Spleen (tissue), 7 donors: ENCODE measurements around the gene BCL2.

Experiments used
- POLR2A ChIP-seq, 3 donors: fragments of 450-650 bp; IDR thresholded peaks; one replicate each; pipeline ENCODE4 v1.5.1; 2017; ENCODE audit warnings: antibody characterized with exemption in 3 of 3, mild to moderate bottlenecking in 1 of 3
- TF ChIP-seq, protein P1 (sequence below), 11 experiments: fragments of 200-600 bp in 7 of 11; fragments of 450-650 bp in 4 of 11; sonication (generic) in 4 of 11; IDR thresholded peaks in 8 of 11; conservative IDR thresholded peaks in 3 of 11; 1 replicate in 7 of 11; 2 replicates in 4 of 11; pipeline versions ENCODE4 v1.4.0 to v1.8.0; 2016 to 2021; ENCODE audit warnings: antibody characterized with exemption in 11 of 11, inconsistent platforms in 4 of 11, mild to moderate bottlenecking in 1 of 11
- donor health status: DM: no; HTN: no; CAD: no; lungs with moderate emphysema.
- donor health status: DM: no; HTN: no; CAD: no.
- donor health status: DM: no; HTN: no; CAD: no.

DNA sequence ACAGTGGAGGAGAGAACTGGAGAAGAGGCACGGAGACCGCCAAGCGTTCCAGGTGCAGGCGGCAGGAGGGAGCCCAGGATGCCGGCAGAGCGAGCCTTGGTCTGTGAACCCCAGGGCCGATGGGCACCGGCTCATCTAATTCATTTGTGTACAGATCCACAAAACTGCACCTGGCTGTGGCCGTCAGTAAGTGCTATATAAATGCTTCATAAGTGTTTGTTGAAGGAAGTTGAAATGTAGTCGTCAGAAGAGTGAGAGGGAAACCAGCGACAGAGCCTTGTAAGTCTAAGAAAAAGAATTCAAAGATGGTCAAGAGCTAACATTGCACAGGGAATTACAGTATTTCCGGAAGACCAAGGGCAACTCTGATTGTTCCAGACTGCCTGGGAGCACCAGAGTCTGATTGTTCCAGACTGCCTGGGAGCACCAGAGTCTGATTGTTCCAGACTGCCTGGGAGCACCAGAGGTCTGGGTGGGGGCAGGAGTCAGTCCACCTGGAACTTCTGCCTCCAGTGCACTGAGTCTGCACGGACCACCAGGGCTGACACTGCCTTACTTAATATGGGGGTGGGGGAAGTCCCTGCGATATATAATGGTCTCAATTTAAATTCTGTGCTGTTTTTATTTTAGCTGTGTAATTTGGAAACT, 112.3 kb downstream of the BCL2 start:
- TF ChIP-seq, protein P1, sequence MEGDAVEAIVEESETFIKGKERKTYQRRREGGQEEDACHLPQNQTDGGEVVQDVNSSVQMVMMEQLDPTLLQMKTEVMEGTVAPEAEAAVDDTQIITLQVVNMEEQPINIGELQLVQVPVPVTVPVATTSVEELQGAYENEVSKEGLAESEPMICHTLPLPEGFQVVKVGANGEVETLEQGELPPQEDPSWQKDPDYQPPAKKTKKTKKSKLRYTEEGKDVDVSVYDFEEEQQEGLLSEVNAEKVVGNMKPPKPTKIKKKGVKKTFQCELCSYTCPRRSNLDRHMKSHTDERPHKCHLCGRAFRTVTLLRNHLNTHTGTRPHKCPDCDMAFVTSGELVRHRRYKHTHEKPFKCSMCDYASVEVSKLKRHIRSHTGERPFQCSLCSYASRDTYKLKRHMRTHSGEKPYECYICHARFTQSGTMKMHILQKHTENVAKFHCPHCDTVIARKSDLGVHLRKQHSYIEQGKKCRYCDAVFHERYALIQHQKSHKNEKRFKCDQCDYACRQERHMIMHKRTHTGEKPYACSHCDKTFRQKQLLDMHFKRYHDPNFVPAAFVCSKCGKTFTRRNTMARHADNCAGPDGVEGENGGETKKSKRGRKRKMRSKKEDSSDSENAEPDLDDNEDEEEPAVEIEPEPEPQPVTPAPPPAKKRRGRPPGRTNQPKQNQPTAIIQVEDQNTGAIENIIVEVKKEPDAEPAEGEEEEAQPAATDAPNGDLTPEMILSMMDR (IDR thresholded peaks at IDR 0.05 in 8 of 11, conservative IDR thresholded peaks at IDR 0.05 in 3 of 11) = no peak
- no peak for TF ChIP-seq POLR2A (IDR thresholded peaks at IDR 0.05)
